Progenitor cell of endocrine pancreas (in vitro differentiated cells): ENCODE data around the gene TDRD12. TPM values are rescaled to one million over a fixed set of nuclear protein-coding genes. Genes with fewer than 3 reads are reported as not detected.
"Not testable (repeated sequence)": the region's sequence is repeated elsewhere in the genome, so short reads cannot be mapped to it uniquely, and the experiment has no call there.

Source experiments
- DNase-seq: peaks from one replicate; pipeline ENCODE4 v3.0.0; 2021; ENCODE audit warnings: low spot score; ENCODE audit not compliant: unreplicated experiment
- H3K27ac Mint-ChIP-seq: 2 replicates; pipeline ENCODE4 v1.8.0; 2021; ENCODE audit warnings: mild to moderate bottlenecking, moderate library complexity, mixed read lengths
- H3K27me3 Mint-ChIP-seq: 2 replicates; pipeline ENCODE4 v1.8.0; 2021; ENCODE audit warnings: mixed read lengths
- H3K36me3 Mint-ChIP-seq: 2 replicates; pipeline ENCODE4 v1.8.0; 2022; ENCODE audit warnings: mixed read lengths; ENCODE audit not compliant: insufficient read depth
- H3K4me1 Mint-ChIP-seq: 2 replicates; pipeline ENCODE4 v1.8.0; 2021; ENCODE audit warnings: low read depth, mixed read lengths
- H3K4me3 Mint-ChIP-seq: 2 replicates; pipeline ENCODE4 v1.8.0; 2021; ENCODE audit warnings: low read depth, mild to moderate bottlenecking, moderate library complexity, mixed read lengths
- H3K9me3 Mint-ChIP-seq: 2 replicates; pipeline ENCODE4 v1.8.0; 2021; ENCODE audit warnings: low read depth, mixed read lengths
- total RNA-seq: library from RNA; stranded (reverse); gene quantifications from 2 replicates; pipeline ENCODE4 v1.2.1, GENCODE V29; 2021
- TF ChIP-seq, protein P1 (sequence below): fragments of 200-600 bp; sonication (generic); IDR thresholded peaks from one replicate; pipeline ENCODE4 v1.5.0; 2021; ENCODE audit warnings: antibody characterized with exemption, mild to moderate bottlenecking; ENCODE audit not compliant: unreplicated experiment

The TDRD12 gene
- total RNA-seq, 1 donor from 2014 or later: 0.29 TPM

DNA sequence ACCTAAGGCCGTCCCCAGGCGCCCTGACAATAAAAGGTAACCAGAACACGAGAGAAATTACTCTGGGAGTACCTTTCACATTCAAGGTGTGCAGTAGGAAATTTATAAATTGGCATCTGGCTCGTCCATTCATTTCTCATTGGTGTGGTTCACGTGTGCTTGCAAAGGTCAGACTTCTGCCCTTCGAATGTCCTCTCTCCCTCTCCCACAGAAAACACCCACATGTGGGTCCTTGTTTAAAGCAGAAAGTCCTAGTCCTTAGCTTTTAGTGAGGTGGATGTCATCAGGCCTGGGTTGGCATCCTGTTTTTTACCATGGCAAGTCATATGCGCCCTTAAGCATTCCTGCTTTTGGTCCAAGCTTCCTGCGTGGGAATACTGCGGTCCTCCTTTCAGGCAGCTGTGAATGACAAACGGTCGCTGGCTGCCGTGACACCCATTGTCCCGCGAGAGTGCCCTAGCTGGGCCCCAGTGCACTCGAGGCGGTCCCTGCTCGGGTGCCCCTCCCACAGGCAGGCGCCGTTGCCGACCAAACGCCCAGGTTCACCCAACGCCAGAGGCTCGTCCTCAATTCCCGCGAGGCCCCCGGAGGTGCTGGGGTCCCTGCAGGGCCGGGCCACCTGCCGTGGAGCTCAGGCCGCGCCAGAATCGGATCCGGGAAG is 28.1 kb upstream of the TDRD12 start, which contains the start of gene NUDT19:
NUDT19 (plus strand) TSS at position 531 of the 661 bp plus-strand sequence. CDS start 140 bp downstream, outside the sequence.
- no peaks in the 10 kb centered on the region for H3K9me3 Mint-ChIP-seq
- peaks cover 18% of the 10 kb centered on the region for H3K27me3 Mint-ChIP-seq
- H3K4me1 Mint-ChIP-seq: peaks cover 36% of the 10 kb centered on the region
- H3K36me3 Mint-ChIP-seq: peaks cover 16% of the 10 kb centered on the region
- DNase-seq: peak; percentile 60
- peak within 1 kb of the TSS; percentile 70 for H3K4me3 Mint-ChIP-seq
- H3K27ac Mint-ChIP-seq: peak within 1 kb of the TSS; percentile 35
- TF ChIP-seq, protein P1, sequence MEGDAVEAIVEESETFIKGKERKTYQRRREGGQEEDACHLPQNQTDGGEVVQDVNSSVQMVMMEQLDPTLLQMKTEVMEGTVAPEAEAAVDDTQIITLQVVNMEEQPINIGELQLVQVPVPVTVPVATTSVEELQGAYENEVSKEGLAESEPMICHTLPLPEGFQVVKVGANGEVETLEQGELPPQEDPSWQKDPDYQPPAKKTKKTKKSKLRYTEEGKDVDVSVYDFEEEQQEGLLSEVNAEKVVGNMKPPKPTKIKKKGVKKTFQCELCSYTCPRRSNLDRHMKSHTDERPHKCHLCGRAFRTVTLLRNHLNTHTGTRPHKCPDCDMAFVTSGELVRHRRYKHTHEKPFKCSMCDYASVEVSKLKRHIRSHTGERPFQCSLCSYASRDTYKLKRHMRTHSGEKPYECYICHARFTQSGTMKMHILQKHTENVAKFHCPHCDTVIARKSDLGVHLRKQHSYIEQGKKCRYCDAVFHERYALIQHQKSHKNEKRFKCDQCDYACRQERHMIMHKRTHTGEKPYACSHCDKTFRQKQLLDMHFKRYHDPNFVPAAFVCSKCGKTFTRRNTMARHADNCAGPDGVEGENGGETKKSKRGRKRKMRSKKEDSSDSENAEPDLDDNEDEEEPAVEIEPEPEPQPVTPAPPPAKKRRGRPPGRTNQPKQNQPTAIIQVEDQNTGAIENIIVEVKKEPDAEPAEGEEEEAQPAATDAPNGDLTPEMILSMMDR: no peak

DNA sequence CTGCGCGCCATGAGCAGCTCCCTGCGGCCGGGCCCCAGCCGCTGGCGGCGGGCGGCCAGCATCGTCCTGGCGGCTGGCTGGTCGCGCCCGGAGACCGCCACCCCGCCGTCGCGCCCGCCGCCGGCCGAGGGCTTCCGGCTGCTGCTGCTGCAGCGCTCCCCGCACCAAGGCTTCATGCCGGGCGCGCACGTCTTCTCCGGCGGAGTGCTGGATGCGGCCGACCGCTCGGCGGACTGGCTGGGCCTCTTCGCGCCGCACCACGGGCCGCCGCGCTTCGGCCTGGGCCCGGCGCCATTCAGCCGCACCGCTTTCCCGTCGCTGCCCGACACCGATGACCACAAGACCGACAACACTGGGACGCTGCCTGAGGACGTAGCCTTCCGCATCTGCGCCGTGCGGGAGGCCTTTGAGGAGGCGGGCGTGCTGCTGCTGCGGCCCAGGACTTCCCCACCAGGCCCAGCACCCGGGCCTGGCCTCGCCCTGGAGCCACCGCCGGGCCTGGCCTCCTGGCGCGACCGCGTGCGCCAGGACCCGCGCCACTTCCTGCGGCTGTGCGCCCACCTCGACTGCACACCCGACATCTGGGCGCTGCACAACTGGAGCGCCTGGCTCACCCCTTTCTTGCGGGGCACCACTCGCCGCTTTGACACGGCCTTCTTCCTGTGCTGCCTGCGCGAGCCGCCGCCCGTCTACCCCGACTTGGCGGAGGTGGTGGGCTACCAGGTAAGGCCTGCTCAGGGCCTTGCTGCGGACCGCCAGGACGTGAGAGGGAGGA is 27.4 kb upstream of the TDRD12 start:
- TF ChIP-seq, protein P1: no peak
- Mint-ChIP-seq H3K27ac (no peak overlapping the region), H3K27me3 (peaks cover 15% of the 10 kb centered on the region), H3K4me1 (peaks cover 34% of the 10 kb centered on the region), H3K9me3 (no peaks in the 10 kb centered on the region), H3K36me3 (peaks cover 18% of the 10 kb centered on the region), H3K4me3 (peak overlapping the region; percentile 70)
- no peak for DNase-seq

DNA sequence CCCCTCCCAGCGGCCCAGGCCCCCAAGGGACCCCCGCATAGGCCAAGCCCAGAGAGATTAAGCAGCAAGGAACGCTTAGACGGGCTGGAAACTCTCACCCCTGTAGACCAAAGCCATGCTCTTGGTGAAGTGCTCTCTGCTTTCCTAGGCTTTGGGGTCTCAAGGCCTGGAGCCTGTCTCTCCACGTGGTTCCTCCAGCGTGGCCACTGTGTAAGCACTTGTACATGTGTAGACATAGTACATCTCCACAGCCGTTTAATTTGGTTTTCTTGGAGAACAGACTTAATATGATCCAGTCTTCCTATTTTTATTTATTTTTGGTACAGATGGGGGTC is 26.9 kb upstream of the TDRD12 start:
- H3K36me3 Mint-ChIP-seq: peaks cover 24% of the 10 kb centered on the region
- peaks cover 38% of the 10 kb centered on the region for H3K4me1 Mint-ChIP-seq
- peak overlapping the region; percentile 70 for H3K4me3 Mint-ChIP-seq
- peaks cover 20% of the 10 kb centered on the region for H3K27me3 Mint-ChIP-seq
- no peaks in the 10 kb centered on the region for H3K9me3 Mint-ChIP-seq
- TF ChIP-seq, protein P1: no peak
- DNase-seq: no peak
- H3K27ac Mint-ChIP-seq: peak overlapping the region; percentile 87

DNA sequence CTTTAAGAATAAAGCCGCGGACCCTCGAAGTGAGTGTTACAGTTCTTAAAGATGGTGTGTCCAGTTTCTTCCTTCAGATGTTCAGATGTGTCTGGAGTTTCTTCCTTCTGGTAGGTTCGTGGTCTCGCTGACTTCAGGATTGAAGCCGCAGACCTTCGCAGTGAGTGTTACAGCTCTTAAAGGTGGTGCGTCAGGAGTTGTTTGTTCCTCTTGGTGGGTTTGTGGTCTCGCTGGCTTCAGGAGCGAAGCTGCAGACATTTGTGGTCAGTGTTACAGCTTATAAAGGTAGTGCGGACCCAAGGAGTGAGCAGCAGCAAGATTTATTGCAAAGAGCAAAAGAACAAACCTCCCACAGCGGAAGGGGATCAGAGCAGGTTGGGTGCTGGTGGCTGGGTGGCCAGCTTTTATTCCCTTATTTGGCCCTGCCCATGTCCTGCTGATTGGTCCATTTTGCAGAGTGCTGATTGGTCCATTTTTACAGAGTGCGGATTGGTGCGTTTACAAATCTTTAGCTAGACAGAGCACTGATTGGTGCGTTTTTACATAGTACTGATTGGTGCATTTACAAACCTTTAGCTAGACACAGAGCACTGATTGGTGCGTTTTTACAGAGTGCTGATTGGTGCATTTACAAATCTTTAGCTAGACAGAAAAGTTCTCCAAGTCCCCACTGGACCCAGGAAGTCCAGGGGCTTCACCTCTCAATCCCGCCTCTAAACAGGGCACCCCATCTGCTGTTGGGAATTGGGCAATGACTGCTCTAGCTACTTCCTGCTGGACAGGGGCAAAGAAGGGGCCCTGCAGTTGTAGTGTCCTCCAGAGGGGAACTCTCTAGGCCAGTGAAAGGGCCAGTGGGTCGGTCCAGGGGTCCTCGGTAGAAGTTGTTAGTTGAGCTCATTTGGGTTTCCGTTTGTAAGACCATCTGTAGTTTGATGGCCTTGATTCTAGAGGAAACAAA is 26.1 kb upstream of the TDRD12 start:
- not testable (repeated sequence) for H3K9me3 Mint-ChIP-seq, DNase-seq
- Mint-ChIP-seq H3K27me3 (peaks cover 28% of the 10 kb centered on the region), H3K27ac (peak overlapping the region; percentile 87), H3K4me3 (peak overlapping the region; percentile 70), H3K4me1 (peaks cover 38% of the 10 kb centered on the region), H3K36me3 (peaks cover 31% of the 10 kb centered on the region)

DNA sequence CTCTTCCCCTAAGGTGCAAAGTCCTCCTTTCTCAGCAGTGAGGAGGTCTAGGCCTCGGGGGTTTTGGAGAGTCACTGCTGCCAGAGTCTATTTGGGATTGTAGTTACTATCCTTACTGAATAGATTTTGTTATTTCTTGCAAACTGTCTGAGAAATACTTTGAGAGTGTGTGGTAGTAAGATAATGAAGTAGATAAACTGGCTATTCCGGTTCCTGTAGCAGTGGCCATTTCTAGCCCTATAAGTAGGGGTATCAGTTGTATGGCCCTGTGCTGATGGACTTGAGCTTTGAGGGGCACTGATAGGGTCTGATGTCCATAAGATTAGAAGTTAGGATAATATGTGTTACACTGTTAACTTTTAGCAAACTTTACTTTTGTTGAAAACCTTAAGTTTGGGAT is 25.3 kb upstream of the TDRD12 start:
- H3K27ac Mint-ChIP-seq: peak overlapping the region; percentile 67

DNA sequence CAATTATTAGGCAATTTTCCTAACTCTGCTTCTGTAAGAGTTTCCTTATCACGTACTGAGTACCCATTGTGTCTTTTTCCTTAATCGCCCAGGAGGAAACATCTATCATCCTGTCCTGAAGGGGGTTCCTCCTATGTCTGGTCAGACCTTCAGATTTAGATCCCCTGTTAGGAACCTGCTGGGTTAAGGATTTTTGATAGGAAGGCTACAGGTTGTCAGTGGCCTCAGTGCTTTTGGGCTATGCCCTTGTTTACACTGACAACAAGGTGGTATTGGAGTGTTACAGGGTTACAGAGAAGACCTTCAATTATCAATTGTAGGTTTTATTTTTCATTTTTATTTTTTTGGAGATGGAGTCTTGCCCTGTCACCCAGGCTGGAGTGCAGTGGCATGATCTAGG is 24.7 kb upstream of the TDRD12 start:
- not testable (repeated sequence) for H3K27ac Mint-ChIP-seq
- Mint-ChIP-seq H3K4me1 (peaks cover 38% of the 10 kb centered on the region), H3K27me3 (peaks cover 29% of the 10 kb centered on the region)

More for the DNA sequence above, 25.3 kb upstream of the TDRD12 start:
- Mint-ChIP-seq H3K4me1 (peaks cover 38% of the 10 kb centered on the region), H3K4me3 (peak overlapping the region; percentile 70), H3K36me3 (peaks cover 40% of the 10 kb centered on the region), H3K27me3 (peaks cover 31% of the 10 kb centered on the region)
- not testable (repeated sequence) for H3K9me3 Mint-ChIP-seq, DNase-seq

DNA sequence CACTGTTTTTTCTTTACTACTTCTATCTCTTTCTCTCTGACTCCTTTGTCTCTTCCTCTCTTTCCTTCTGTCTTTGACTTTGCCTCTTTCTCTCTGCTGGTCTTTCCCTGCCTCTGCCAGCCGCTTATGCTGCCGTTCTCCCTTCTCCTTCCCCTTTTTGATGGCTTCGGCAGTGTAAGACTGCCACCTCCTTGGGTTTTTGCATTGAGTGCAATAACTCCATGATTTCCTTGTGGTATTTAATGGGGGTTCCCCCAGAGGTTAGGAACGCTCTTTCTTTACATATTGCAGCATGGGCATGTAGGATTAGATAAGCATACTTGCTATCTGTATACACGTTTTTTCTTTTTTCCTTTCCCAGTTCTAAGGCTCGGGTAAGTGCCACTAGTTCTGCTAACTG is 24.1 kb upstream of the TDRD12 start:
- not testable (repeated sequence) for H3K9me3 Mint-ChIP-seq, DNase-seq, H3K27ac Mint-ChIP-seq
- H3K27me3 Mint-ChIP-seq: peaks cover 29% of the 10 kb centered on the region
- H3K4me3 Mint-ChIP-seq: peak overlapping the region; percentile 45
- peaks cover 45% of the 10 kb centered on the region for H3K36me3 Mint-ChIP-seq
- peaks cover 38% of the 10 kb centered on the region for H3K4me1 Mint-ChIP-seq

More for the DNA sequence above, 24.7 kb upstream of the TDRD12 start:
- not testable (repeated sequence) for H3K9me3 Mint-ChIP-seq, DNase-seq
- Mint-ChIP-seq H3K4me3 (peak overlapping the region; percentile 70), H3K36me3 (peaks cover 44% of the 10 kb centered on the region)

DNA sequence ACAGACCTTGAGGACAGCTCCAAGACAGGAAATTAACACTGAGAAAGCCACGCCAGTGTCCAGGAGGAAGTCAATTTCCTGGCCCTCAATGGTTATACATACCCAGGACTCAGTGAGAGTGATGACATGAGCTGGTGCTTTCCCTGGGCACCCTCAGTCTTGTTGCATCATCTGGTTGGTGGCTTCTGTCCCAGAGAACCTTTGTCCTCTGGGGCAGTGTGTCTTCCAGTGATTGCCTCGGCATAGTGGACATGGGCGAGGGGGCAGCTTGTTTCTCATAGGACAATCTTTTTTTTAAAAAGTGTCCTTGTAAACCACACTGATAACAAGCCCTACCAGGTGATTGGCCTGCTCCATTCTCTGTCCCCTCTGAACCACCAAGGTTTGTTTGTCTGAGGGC is 22.8 kb upstream of the TDRD12 start:
- peaks cover 41% of the 10 kb centered on the region for H3K4me1 Mint-ChIP-seq
- not testable (repeated sequence) for H3K27ac Mint-ChIP-seq, H3K9me3 Mint-ChIP-seq, H3K4me3 Mint-ChIP-seq, DNase-seq
- peaks cover 48% of the 10 kb centered on the region for H3K36me3 Mint-ChIP-seq
- H3K27me3 Mint-ChIP-seq: peaks cover 29% of the 10 kb centered on the region

DNA sequence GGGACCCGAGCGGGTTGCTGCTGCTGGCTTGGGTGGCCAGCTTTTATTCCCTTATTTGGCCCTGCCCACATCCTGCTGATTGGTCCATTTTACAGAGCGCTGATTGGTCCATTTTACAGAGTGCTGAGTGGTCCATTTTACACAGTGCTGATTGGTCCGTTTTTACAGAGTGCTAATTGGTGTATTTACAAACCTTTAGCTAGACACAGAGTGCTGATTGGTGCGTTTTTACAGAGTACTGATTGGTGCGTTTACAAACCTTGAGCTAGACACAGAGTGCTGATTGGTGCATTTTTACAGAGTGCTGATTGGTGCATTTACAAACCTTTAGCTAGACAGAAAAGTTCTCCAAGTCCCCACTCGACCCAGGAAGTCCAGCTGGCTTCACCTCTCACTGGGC is 19.4 kb upstream of the TDRD12 start:
- H3K27ac Mint-ChIP-seq, DNase-seq, H3K4me3 Mint-ChIP-seq: not testable (repeated sequence)
- H3K27me3 Mint-ChIP-seq: peaks cover 29% of the 10 kb centered on the region
- peaks cover 14% of the 10 kb centered on the region for H3K9me3 Mint-ChIP-seq
- peaks cover 29% of the 10 kb centered on the region for H3K4me1 Mint-ChIP-seq
- peaks cover 53% of the 10 kb centered on the region for H3K36me3 Mint-ChIP-seq
